ENCODE data around the gene ARMC6. TPM values are rescaled to one million over a fixed set of nuclear protein-coding genes. Genes with fewer than 3 reads are reported as not detected.

ARMC6 gene
- total RNA-seq, 2 donors from 2014 or later = 19.6 to 44.4 TPM

DNA sequence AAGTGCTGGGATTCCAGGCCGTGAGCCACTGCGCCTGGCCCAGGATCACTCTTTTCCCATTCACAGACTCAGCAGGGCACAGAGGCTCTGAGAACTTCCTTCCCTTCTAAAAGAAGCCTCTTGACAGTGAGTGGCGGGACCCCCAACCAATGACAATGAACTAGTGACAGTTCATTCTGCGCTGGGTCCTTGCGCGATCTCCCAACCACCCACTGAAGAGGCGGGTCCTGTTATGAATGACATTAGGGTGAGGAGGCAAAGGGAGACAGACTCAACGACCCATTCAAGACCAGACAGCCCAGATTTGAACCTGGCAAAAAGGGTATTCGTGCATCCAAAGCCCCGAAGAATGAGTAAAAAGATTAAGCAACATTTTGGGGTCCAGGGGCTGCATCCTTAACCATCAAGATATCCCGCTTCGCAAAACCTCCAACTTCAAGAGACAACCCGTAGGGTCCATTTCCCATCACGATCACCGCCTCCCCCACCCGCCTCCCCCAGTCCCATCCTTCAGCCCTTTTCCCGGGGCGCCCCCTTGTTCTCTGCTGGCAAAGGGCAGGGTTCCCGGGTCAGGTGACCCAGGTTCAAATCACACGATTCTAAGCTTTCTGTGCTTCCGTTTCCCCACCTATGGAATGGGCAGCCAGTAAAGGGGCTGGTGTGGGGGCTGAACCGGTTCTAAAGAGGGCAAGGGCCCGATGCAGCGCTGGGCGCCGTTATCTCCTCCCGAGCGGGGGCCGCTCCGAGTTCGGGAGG lies 805 bp upstream of the ARMC6 start:
- ATAC-seq (replicated peaks) = peak; percentile 41
- H3K4me1 Mint-ChIP-seq = peaks cover 17% of the 10 kb centered on the region
- H3K36me3 Mint-ChIP-seq (ENCODE audit: low read depth) = peaks cover 69% of the 10 kb centered on the region

DNA sequence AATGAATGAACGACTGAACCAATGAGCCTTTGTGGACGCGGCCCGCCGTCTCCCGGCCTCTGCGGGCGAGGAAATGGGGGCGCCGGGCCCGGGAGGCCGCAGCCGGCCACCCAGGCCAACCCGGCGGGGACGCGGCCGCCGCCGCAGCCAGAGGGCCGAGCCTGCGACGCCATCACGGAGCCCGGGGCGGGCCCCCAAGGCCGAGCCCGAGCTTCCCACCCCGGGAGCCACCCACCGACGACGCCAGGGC lies 302 bp upstream of the ARMC6 start:
- H3K36me3 Mint-ChIP-seq (ENCODE audit: low read depth) = peaks cover 65% of the 10 kb centered on the region
- H3K4me1 Mint-ChIP-seq = peaks cover 17% of the 10 kb centered on the region
- peak overlapping the region; percentile 87 for H3K4me3 Mint-ChIP-seq
- H3K27me3 Mint-ChIP-seq = no peaks in the 10 kb centered on the region
- no peak for ATAC-seq (replicated peaks)
- peak overlapping the region; percentile 93 for H3K27ac Mint-ChIP-seq
- no peaks in the 10 kb centered on the region for H3K9me3 Mint-ChIP-seq

More for the DNA sequence above, 805 bp upstream of the ARMC6 start:
- Mint-ChIP-seq H3K4me3 (peak overlapping the region; percentile 87), H3K27ac (peak overlapping the region; percentile 93), H3K9me3 (no peaks in the 10 kb centered on the region), H3K27me3 (no peaks in the 10 kb centered on the region)

DNA sequence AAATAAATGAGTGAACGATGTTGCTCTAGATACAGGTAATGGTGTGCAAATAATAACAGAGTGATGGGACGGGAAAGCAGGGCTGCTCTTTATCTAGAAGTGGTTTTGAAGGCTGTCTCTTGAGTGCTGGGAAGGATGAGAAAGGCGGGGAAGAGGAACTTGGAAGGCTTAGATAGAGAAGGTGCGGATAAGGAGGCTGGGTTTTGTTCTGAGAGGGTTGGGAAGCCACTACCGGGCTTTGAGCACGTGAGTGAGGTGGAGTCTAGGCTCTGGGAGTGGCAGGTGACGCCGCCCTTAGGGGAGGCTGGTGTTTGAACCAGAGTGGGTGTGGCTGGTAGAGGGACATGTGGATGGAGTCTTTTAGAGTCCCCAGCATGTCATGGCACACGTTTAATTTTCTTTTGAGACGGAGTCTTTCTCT lies 811 bp downstream of the ARMC6 start:
- Mint-ChIP-seq H3K4me1 (peaks cover 17% of the 10 kb centered on the region), H3K36me3 (ENCODE audit: low read depth) (peaks cover 65% of the 10 kb centered on the region), H3K27me3 (no peaks in the 10 kb centered on the region), H3K9me3 (no peaks in the 10 kb centered on the region), H3K4me3 (peak overlapping the region; percentile 96), H3K27ac (peak overlapping the region; percentile 91)
- ATAC-seq (replicated peaks) = peak; percentile 69

DNA sequence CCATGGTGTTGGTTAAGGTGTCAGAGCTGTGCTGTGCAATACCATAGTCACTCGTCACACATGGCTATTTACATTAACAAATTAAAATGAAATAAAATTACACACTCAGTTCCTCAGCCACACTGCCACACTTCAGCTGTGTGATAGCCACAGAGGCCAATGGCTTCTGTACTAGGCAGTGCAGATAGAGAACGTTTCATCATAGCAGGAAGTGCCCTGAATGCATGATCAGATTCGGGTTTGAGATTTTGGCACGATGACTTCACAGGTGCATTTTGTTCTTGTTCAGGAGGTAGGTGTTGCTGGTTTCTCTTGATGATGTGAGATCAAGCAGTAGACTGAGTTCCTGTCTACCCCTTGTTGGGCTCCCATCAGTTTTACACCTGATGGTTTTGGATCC lies 6.5 kb downstream of the ARMC6 start:
- peaks cover 40% of the 10 kb centered on the region for H3K36me3 Mint-ChIP-seq (ENCODE audit: low read depth)
- H3K27ac Mint-ChIP-seq = peak overlapping the region; percentile 10
- no peak overlapping the region for H3K4me3 Mint-ChIP-seq
- peak; percentile 21 for ATAC-seq (replicated peaks)
- H3K4me1 Mint-ChIP-seq = peaks cover 5% of the 10 kb centered on the region
- H3K27me3 Mint-ChIP-seq = no peaks in the 10 kb centered on the region
- H3K9me3 Mint-ChIP-seq = no peaks in the 10 kb centered on the region

DNA sequence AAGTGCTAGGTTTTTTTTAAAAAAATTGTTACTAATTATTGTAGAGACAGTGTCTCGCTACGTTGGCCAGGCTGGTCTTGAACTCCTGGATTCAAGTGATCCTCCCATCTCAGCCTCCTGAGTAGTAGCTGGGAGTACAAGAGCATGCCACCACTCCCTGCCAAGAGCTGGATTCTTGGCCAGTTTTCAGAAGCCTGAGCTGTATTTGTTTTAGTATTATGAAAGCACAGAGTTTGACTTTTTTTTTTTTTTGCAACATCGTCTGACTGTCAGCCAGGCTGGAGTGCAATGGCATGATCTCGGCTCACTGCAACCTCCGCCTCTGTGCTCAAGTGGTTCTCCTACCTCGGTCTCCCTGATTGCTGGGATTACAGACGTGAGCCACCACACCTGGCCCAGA lies 7.0 kb downstream of the ARMC6 start:
- H3K36me3 Mint-ChIP-seq (ENCODE audit: low read depth) = peaks cover 46% of the 10 kb centered on the region
- ATAC-seq (replicated peaks) = no peak
- H3K4me3 Mint-ChIP-seq = no peak overlapping the region
- no peak overlapping the region for H3K27ac Mint-ChIP-seq
- no peaks in the 10 kb centered on the region for H3K27me3 Mint-ChIP-seq
- H3K4me1 Mint-ChIP-seq = peaks cover 5% of the 10 kb centered on the region
- H3K9me3 Mint-ChIP-seq = no peaks in the 10 kb centered on the region

DNA sequence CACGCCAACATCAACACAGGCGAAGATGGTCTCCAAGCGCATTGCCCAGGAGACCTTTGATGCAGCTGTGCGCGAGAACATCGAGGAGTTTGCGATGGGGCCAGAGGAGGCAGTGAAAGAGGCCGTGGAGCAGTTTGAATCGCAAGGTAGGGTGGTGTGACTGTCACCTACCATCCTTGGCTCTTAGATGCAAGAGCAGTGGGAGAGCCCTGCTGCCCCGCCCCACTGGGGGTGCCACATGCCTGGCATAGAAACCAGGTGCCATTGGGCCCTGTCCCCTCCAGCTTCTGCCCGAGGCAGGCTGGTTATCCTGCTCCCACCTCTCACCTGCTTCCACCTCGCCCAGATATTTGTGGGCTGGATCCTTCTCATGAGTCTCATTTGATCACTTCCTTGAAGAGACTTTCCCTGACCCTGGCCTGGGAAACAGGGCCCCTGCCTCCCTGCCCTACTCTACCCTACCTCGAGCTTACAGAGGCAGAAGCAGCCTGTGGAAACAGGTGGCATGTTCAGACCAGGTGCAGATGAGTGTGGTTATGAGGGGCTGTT lies 9.4 kb downstream of the ARMC6 start:
- Mint-ChIP-seq H3K36me3 (ENCODE audit: low read depth) (peaks cover 59% of the 10 kb centered on the region), H3K9me3 (no peaks in the 10 kb centered on the region), H3K4me1 (no peaks in the 10 kb centered on the region), H3K27me3 (no peaks in the 10 kb centered on the region), H3K4me3 (no peak overlapping the region), H3K27ac (no peak overlapping the region)
- ATAC-seq (replicated peaks) = no peak

DNA sequence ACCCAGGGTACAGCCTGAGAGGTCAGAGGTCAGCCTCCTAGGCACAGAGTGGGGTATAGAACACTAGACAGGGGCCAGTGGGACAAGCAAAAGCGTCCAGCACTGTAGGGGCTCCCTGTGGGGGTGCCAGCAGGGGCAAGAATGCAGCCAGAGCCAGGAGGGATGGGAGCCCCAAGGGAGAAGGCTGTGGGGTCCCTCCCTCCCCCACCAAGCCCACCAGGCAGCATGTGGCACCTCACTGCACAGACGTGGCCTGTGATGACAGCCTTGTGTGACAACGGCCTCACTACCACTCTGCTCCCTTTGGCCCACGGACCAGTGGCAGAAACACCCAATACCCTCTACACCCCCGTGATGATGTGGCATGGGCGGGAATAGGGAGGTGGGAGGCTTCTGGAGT lies 10.1 kb downstream of the ARMC6 start:
- Mint-ChIP-seq H3K27ac (no peak overlapping the region), H3K4me3 (no peak overlapping the region), H3K4me1 (no peaks in the 10 kb centered on the region), H3K36me3 (ENCODE audit: low read depth) (peaks cover 61% of the 10 kb centered on the region), H3K27me3 (no peaks in the 10 kb centered on the region), H3K9me3 (no peaks in the 10 kb centered on the region)
- ATAC-seq (replicated peaks) = no peak

DNA sequence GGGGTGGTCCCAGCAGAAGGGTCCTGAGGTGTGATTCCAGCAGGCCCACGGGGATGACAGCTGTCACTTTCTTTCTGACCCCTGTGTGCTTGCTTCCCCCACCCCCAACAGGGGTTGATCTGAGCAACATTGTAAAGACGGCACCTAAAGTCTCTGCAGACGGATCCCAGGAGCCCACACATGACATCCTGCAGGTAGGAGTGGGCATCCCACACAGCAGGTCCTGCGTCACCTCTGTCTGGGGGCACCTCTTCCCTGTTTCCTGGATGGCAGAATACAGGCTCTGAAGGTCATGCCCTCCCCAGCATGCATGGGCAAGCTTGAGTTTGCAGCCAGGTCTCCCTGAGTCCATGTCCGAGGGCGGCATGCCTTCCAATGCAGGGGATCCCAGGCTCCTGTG lies 10.5 kb downstream of the ARMC6 start:
- Mint-ChIP-seq H3K4me1 (no peaks in the 10 kb centered on the region), H3K27me3 (no peaks in the 10 kb centered on the region), H3K9me3 (no peaks in the 10 kb centered on the region), H3K27ac (no peak overlapping the region), H3K4me3 (no peak overlapping the region), H3K36me3 (ENCODE audit: low read depth) (peaks cover 61% of the 10 kb centered on the region)
- ATAC-seq (replicated peaks) = no peak

DNA sequence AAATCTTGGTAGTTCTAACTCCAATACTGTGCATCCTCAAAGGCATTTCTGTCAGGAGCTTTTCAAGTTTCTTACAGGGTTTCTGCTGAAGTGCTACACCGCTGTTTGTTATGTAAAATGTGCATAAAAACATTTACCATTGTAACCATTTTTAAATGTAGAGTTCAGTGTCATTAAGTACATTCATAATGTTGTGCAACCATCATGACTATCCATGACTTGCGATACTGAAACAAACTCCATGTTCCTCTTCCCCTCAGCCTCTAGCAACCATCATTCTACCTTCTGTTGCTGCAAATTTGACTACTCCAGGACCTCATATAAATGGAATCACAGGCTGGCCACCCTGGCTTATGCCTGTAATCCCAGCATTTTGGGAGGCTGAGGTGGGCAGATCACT lies 16.0 kb downstream of the ARMC6 start:
- H3K4me1 Mint-ChIP-seq = no peaks in the 10 kb centered on the region
- no peak overlapping the region for H3K27ac Mint-ChIP-seq
- no peak for ATAC-seq (replicated peaks)
- no peaks in the 10 kb centered on the region for H3K9me3 Mint-ChIP-seq
- peaks cover 90% of the 10 kb centered on the region for H3K36me3 Mint-ChIP-seq (ENCODE audit: low read depth)
- H3K4me3 Mint-ChIP-seq = no peak overlapping the region
- H3K27me3 Mint-ChIP-seq = no peaks in the 10 kb centered on the region

DNA sequence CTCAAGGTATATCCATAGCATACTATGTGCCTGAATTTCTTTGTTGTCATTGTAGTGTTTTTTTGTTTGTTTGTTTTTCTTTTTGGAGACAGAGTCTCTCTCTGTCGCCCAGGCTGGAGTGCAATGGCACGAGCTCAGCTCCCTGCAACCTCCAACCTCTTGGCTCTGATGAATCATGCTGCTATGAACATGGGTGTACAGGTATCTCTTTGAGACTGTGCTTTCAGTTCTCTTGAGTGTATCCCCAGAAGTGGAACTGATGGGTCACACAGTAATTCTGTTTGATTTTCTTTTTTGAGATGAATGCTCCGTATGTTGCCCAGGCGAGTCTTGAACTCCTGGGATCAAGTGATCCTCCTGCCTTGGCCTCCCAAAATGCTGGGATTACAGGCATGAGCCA lies 16.7 kb downstream of the ARMC6 start:
- Mint-ChIP-seq H3K36me3 (ENCODE audit: low read depth) (peaks cover 86% of the 10 kb centered on the region), H3K27me3 (no peaks in the 10 kb centered on the region), H3K9me3 (no peaks in the 10 kb centered on the region), H3K4me1 (no peaks in the 10 kb centered on the region), H3K27ac (peak overlapping the region; percentile 4), H3K4me3 (no peak overlapping the region)
- ATAC-seq (replicated peaks) = no peak

DNA sequence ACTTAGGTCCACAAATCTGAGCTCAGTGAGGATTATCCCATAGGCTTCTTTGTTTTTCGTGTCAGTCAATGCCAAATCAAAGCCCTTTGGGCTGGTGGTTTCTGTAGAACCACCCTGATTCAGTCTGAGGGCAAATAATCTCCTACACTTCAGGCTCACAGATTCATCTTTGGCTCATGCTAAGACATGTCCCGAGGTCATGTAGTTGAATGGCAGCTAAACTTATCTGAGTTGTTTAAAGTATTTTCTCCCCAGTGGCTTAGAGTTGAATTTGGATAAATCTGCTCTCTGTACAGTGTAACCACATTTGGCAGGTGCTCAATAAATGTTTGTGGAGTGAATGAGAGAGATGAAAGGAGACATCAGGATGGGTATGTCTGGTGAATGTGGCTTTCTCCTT lies 17.3 kb downstream of the ARMC6 start:
- peaks cover 84% of the 10 kb centered on the region for H3K36me3 Mint-ChIP-seq (ENCODE audit: low read depth)
- no peak for ATAC-seq (replicated peaks)
- H3K4me3 Mint-ChIP-seq = no peak overlapping the region
- H3K4me1 Mint-ChIP-seq = no peaks in the 10 kb centered on the region
- H3K27ac Mint-ChIP-seq = peak overlapping the region; percentile 4
- no peaks in the 10 kb centered on the region for H3K27me3 Mint-ChIP-seq
- H3K9me3 Mint-ChIP-seq = no peaks in the 10 kb centered on the region

DNA sequence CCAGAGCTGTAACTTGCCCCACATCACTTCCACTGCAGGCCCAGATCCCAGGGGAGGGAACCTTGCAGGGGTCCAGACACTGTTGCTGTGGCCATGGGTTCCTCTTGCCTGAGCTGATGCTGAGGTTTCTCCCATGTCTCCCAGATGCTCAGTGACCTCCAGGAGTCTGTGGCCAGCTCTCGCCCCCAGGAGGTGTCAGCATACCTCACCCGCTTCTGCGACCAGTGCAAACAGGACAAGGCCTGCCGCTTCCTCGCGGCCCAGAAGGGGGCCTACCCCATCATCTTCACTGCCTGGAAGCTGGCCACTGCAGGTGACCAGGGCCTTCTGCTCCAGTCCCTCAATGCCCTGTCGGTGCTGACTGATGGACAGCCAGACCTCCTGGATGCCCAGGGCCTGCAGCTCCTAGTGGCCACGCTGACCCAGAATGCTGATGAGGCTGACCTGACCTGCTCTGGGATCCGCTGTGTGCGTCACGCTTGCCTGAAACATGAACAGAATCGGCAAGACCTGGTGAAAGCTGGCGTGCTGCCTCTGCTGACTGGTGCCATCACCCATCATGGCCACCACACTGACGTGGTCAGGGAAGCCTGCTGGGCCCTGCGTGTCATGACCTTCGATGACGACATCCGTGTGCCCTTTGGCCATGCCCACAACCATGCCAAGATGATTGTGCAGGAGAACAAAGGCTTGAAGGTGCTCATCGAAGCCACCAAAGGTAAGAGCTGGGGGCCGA lies 18.2 kb downstream of the ARMC6 start:
- no peaks in the 10 kb centered on the region for H3K27me3 Mint-ChIP-seq
- no peak overlapping the region for H3K4me3 Mint-ChIP-seq
- H3K27ac Mint-ChIP-seq = no peak overlapping the region
- peaks cover 82% of the 10 kb centered on the region for H3K36me3 Mint-ChIP-seq (ENCODE audit: low read depth)
- no peak for ATAC-seq (replicated peaks)
- H3K4me1 Mint-ChIP-seq = no peaks in the 10 kb centered on the region
- no peaks in the 10 kb centered on the region for H3K9me3 Mint-ChIP-seq

DNA sequence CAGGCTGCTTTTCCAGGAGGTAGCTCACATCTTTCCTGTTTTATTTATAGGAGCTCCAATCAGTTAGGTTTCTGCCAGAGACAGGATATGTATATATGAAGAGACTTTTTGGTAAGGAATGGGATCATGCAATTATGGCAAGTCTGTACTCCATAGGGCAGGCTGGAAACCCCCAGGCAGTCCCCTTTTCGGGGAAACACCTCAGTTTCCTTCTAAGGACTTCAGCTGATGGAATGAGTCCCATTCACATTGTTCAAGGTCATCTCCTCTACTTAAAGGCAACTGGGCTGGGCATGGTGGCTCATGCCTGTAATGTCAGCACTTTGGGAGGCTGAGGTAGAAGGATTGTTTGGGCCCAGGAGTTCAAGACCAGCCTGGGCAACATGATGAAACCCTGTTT lies 19.5 kb downstream of the ARMC6 start:
- ATAC-seq (replicated peaks) = no peak
- Mint-ChIP-seq H3K9me3 (no peaks in the 10 kb centered on the region), H3K4me1 (no peaks in the 10 kb centered on the region)

DNA sequence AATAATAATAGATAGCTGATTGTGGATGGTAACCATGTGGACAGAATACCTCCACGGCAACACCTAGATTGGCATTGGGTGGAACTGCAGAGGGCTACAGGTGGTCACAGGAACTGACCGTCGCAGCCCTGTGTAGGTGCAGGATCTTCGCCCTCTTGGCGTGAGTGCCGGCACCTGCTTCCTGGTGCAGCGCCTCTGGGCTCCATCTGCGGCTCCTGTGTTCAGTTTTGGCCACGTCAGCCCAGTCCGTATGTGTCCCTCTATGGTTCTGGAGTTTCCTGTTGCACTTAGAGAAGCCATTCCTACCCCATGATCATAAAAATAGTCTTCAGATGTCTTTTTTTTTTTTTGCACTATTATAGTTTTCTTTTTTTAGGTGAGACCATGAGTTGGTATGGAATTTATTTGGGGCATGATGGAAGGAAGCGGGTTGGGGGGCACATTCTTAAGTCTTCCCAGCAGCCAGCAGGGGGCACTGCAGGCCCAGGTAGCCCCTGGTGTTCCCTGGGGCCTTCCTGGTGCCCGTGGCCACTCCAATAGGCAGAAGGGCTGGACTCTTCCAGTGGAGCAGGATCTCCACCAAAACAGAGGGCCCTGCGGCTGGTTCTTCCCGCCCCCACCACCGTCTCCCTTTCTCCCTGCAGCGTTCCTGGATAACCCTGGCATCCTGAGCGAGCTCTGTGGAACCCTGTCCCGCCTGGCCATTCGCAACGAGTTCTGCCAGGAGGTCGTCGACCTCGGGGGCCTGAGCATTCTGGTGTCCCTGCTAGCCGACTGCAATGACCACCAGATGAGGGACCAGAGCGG lies 20.3 kb downstream of the ARMC6 start:
- no peak overlapping the region for H3K4me3 Mint-ChIP-seq
- H3K36me3 Mint-ChIP-seq (ENCODE audit: low read depth) = peaks cover 69% of the 10 kb centered on the region
- H3K27ac Mint-ChIP-seq = no peak overlapping the region
- H3K4me1 Mint-ChIP-seq = no peaks in the 10 kb centered on the region
- peak; percentile 62 for ATAC-seq (replicated peaks)
- no peaks in the 10 kb centered on the region for H3K27me3 Mint-ChIP-seq
- no peaks in the 10 kb centered on the region for H3K9me3 Mint-ChIP-seq

More for the DNA sequence above, 19.5 kb downstream of the ARMC6 start:
- Mint-ChIP-seq H3K36me3 (ENCODE audit: low read depth) (peaks cover 77% of the 10 kb centered on the region), H3K4me3 (no peak overlapping the region), H3K27ac (no peak overlapping the region), H3K27me3 (no peaks in the 10 kb centered on the region)

Data from activated T-helper 17 cell treated with anti-CD3 and anti-CD28 coated beads, Interleukin-2, amount 50 U/mL, for 72 hours (primary cell).